ENCODE results near the gene PPP1R9A.

Gene PPP1R9A

DNA sequence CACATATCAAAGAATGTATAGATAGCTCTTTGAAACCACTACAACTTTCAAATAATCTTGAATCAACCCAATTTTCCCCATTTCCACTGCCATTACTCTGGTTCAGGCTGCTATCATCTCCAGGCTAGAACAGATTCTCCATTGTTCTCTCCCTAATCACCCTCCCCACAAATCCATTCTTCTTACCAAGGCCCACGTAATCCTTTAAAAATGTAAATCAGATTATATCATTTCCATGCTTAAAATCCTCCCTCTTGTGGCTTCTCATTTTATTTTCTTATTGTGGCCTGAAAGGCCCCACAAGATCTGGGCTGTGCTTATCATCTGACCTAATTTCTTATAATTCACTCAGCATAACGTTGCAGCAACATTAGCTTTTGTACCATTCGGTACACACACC is 420.0 kb downstream of the PPP1R9A start:
- POLR2A ChIA-PET = no interaction called here
- CTCF ChIA-PET = no interaction called here
- TF ChIP-seq SP1 (IDR thresholded peaks at IDR 0.05) = no peak
- no peak for TF ChIP-seq L3MBTL2 (conservative IDR thresholded peaks at IDR 0.05)
- TF ChIP-seq, protein P1, sequence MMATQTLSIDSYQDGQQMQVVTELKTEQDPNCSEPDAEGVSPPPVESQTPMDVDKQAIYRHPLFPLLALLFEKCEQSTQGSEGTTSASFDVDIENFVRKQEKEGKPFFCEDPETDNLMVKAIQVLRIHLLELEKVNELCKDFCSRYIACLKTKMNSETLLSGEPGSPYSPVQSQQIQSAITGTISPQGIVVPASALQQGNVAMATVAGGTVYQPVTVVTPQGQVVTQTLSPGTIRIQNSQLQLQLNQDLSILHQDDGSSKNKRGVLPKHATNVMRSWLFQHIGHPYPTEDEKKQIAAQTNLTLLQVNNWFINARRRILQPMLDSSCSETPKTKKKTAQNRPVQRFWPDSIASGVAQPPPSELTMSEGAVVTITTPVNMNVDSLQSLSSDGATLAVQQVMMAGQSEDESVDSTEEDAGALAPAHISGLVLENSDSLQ (IDR thresholded peaks at IDR 0.05) = no peak
- no peak for TF ChIP-seq FOXA1 (IDR thresholded peaks at IDR 0.05)
- DNase-seq (ENCODE audit: extremely low spot score) = no peak

DNA sequence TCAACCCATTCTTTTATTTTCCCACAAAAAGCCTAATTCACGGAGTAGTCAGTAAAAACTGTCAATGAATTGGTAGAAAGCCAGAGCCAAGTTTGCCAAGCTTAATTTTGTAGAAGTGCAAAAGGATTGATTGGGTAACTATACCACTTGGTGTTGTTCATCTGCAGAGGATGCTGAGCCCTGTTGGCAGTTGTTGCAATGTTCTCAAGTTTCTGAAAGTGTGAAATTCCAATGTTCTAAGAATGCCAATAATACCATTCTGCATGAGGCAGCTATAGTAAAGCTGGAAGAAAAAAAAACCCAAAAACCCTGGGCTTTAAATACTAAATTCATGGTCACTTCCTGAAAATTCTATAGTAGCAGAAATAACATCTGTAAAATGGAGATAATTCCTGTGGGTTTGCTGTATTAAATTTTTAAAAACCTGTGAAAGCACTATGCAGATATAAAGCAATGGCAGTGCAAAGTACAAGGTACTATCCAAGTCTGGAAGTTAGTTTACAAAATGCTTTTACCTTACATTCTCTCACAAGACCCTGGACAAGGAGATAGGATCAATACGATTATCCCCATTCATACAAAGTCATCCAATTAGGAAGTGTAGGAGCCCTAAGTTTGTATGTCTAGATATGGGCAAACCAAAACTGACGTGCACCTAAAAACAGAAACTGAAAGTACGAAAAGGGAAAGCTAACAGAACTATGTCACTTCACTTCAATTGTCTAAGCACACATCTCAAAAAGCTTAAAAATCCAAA is 423.0 kb downstream of the PPP1R9A start:
- ChIA-PET POLR2A (no interaction called here), CTCF (no interaction called here)
- no peak for TF ChIP-seq ZNF384 (IDR thresholded peaks at IDR 0.05)
- TF ChIP-seq, protein P1 (IDR thresholded peaks at IDR 0.05) = no peak
- TF ChIP-seq HDGF (IDR thresholded peaks at IDR 0.05; ENCODE audit: borderline replicate concordance) = no peak
- TF ChIP-seq LEF1 (IDR thresholded peaks at IDR 0.05; ENCODE audit: borderline replicate concordance) = no peak
- no peak for TF ChIP-seq FOXA1 (IDR thresholded peaks at IDR 0.05)
- no peak for TF ChIP-seq FOXK2 (IDR thresholded peaks at IDR 0.05)
- no peak for TF ChIP-seq TARDBP (IDR thresholded peaks at IDR 0.05)
- no peak for TF ChIP-seq ELF4 (IDR thresholded peaks at IDR 0.05)
- no peak for TF ChIP-seq ARNT (IDR thresholded peaks at IDR 0.05)
- no peak for TF ChIP-seq NFRKB (IDR thresholded peaks at IDR 0.05)
- no peak for TF ChIP-seq CTBP1 (IDR thresholded peaks at IDR 0.05; ENCODE audit: borderline replicate concordance)
- no peak for TF ChIP-seq SP1 (IDR thresholded peaks at IDR 0.05)
- TF ChIP-seq L3MBTL2 (conservative IDR thresholded peaks at IDR 0.05) = no peak
- no peak for TF ChIP-seq FOXM1 (IDR thresholded peaks at IDR 0.05; ENCODE audit: borderline replicate concordance)
- no peak for TF ChIP-seq BHLHE40 (IDR thresholded peaks at IDR 0.05; ENCODE audit: borderline replicate concordance)
- TF ChIP-seq SUZ12 (IDR thresholded peaks at IDR 0.05) = no peak
- no peak for DNase-seq (ENCODE audit: extremely low spot score)

DNA sequence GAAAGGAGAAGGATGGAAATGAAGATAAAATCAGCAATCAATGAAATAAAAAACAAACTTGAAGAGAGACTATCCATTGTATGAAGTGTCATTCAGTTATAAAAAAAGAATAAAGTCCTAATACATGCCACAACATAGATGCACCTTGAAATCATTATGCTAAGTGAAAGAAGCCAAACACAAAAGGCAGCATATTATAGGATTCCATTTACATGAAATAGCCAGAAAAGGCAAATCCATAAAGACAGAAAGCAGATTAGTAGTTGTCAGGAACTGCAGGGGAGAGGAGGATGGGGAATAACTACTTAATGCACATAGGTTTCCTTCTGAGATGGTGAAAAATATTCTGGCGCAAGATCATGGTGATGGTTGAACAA is 423.6 kb downstream of the PPP1R9A start:
- no peak for TF ChIP-seq BHLHE40 (IDR thresholded peaks at IDR 0.05; ENCODE audit: borderline replicate concordance)
- no peak for TF ChIP-seq FOXA1 (IDR thresholded peaks at IDR 0.05)
- TF ChIP-seq ZNF384 (IDR thresholded peaks at IDR 0.05) = no peak
- no peak for TF ChIP-seq LEF1 (IDR thresholded peaks at IDR 0.05; ENCODE audit: borderline replicate concordance)
- no peak for TF ChIP-seq NFRKB (IDR thresholded peaks at IDR 0.05)
- no peak for TF ChIP-seq FOXK2 (IDR thresholded peaks at IDR 0.05)
- no peak for TF ChIP-seq FOXM1 (IDR thresholded peaks at IDR 0.05; ENCODE audit: borderline replicate concordance)
- no peak for TF ChIP-seq L3MBTL2 (conservative IDR thresholded peaks at IDR 0.05)
- TF ChIP-seq ARNT (IDR thresholded peaks at IDR 0.05) = no peak
- TF ChIP-seq TARDBP (IDR thresholded peaks at IDR 0.05) = no peak
- no peak for TF ChIP-seq HDGF (IDR thresholded peaks at IDR 0.05; ENCODE audit: borderline replicate concordance)
- TF ChIP-seq ELF4 (IDR thresholded peaks at IDR 0.05) = no peak
- no peak for TF ChIP-seq CTBP1 (IDR thresholded peaks at IDR 0.05; ENCODE audit: borderline replicate concordance)
- no peak for DNase-seq (ENCODE audit: extremely low spot score)
- POLR2A ChIA-PET = no interaction called here
- CTCF ChIA-PET = no interaction called here

DNA sequence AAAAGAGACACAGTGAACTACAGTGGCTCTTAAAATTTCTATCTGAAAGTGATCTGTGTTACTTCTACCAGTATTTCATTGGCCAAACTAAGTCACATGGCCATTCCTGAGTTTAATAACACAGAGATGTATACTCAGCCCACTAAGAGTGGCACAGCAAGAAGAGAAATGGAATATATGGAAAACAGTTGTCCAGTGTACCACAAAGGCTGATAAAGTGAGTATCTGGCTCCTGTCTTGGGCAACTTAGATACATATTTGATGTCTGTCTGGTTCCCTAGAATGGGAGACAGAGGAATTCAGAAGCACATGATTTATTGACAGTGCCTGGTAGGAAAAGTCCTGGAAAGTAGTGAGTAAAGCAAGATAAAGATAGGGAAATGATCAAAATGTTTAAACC is 427.1 kb downstream of the PPP1R9A start:
- DNase-seq (ENCODE audit: extremely low spot score) = no peak
- ChIA-PET POLR2A (no interaction called here), CTCF (no interaction called here)
- TF ChIP-seq FOXM1 (IDR thresholded peaks at IDR 0.05; ENCODE audit: borderline replicate concordance) = no peak
- no peak for TF ChIP-seq LEF1 (IDR thresholded peaks at IDR 0.05; ENCODE audit: borderline replicate concordance)
- no peak for TF ChIP-seq BHLHE40 (IDR thresholded peaks at IDR 0.05; ENCODE audit: borderline replicate concordance)
- no peak for TF ChIP-seq ZNF384 (IDR thresholded peaks at IDR 0.05)
- no peak for TF ChIP-seq FOXK2 (IDR thresholded peaks at IDR 0.05)
- TF ChIP-seq L3MBTL2 (conservative IDR thresholded peaks at IDR 0.05) = no peak
- no peak for TF ChIP-seq NFRKB (IDR thresholded peaks at IDR 0.05)
- no peak for TF ChIP-seq CTBP1 (IDR thresholded peaks at IDR 0.05; ENCODE audit: borderline replicate concordance)
- no peak for TF ChIP-seq SUZ12 (IDR thresholded peaks at IDR 0.05)

DNA sequence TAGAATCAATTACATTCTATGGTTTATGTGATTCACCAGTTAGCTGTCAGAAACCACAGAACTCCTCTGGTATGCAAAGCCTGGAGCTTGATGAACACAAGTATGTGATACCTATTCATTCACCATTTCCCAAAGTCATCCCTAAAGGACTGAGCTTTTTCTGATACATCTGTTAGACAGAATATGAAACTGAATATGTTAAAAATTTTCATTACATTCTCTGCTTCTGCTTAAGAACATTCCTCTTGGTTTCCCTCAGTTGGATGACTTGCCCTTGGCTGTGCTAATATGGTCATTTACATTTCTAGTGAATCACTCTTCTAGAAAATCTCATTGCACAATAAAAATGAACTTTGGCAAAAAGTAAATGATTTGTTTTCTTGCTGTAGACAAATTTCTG is 427.7 kb downstream of the PPP1R9A start:
- ChIA-PET CTCF (no interaction called here), POLR2A (no interaction called here)
- no peak for DNase-seq (ENCODE audit: extremely low spot score)
- no peak for TF ChIP-seq CTBP1 (IDR thresholded peaks at IDR 0.05; ENCODE audit: borderline replicate concordance)
- TF ChIP-seq, protein P1 (IDR thresholded peaks at IDR 0.05) = no peak
- TF ChIP-seq LEF1 (IDR thresholded peaks at IDR 0.05; ENCODE audit: borderline replicate concordance) = no peak
- no peak for TF ChIP-seq ZNF384 (IDR thresholded peaks at IDR 0.05)
- no peak for TF ChIP-seq BHLHE40 (IDR thresholded peaks at IDR 0.05; ENCODE audit: borderline replicate concordance)
- no peak for TF ChIP-seq SUZ12 (IDR thresholded peaks at IDR 0.05)
- TF ChIP-seq FOXA1 (IDR thresholded peaks at IDR 0.05) = no peak
- TF ChIP-seq ELF4 (IDR thresholded peaks at IDR 0.05) = no peak
- TF ChIP-seq SP1 (IDR thresholded peaks at IDR 0.05) = no peak
- TF ChIP-seq TARDBP (IDR thresholded peaks at IDR 0.05) = no peak
- no peak for TF ChIP-seq HDGF (IDR thresholded peaks at IDR 0.05; ENCODE audit: borderline replicate concordance)
- no peak for TF ChIP-seq FOXM1 (IDR thresholded peaks at IDR 0.05; ENCODE audit: borderline replicate concordance)
- TF ChIP-seq FOXK2 (IDR thresholded peaks at IDR 0.05) = no peak
- TF ChIP-seq NFRKB (IDR thresholded peaks at IDR 0.05) = no peak
- no peak for TF ChIP-seq ARNT (IDR thresholded peaks at IDR 0.05)
- no peak for TF ChIP-seq L3MBTL2 (conservative IDR thresholded peaks at IDR 0.05)

DNA sequence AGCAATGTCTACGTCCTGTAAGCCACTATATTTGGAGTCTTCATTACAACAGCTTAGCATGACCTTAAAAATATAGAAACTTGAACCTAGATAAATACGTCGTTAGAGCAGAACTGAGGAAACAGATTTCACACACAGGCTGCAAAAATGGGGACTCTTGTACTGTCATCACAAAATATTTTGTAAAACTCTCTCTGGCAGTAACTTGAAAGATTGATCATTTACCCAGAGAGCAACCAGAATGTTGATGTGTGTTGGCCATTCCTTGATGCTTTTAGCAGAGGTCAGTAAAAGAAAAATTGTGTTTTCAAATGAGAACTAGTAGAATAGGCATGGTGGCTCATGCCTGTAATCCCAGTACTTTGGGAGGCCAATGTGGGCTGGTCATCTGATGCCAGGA is 431.4 kb downstream of the PPP1R9A start:
- TF ChIP-seq NFRKB (IDR thresholded peaks at IDR 0.05) = no peak
- no peak for TF ChIP-seq ZNF384 (IDR thresholded peaks at IDR 0.05)
- TF ChIP-seq, protein P1 (IDR thresholded peaks at IDR 0.05) = no peak
- no peak for TF ChIP-seq FOXK2 (IDR thresholded peaks at IDR 0.05)
- POLR2A ChIA-PET = no interaction called here
- DNase-seq (ENCODE audit: extremely low spot score) = no peak
- CTCF ChIA-PET = no interaction called here

Measured in HEK293T (cell line).